IPS DF 6.9 (cell line): ENCODE results near the gene DLL4.
A peak's percentile ranks its signal among the peaks of the same experiment; 100 is the strongest.

Source experiments
- DNase-seq: peaks from one replicate; pipeline ENCODE4 v3.0.0-alpha.2; 2013; ENCODE audit warnings: low read depth, low spot score
- H3K27ac ChIP-seq: one replicate; pipeline ENCODE4 v1.5.1; 2013; ENCODE audit warnings: low read length, control low read depth
- H3K27me3 ChIP-seq: 2 replicates; pipeline ENCODE4 v1.6.1; 2013; ENCODE audit warnings: mild to moderate bottlenecking, low read length; ENCODE audit not compliant: control insufficient read depth, insufficient read depth
- H3K36me3 ChIP-seq: 2 replicates; pipeline ENCODE4 v1.6.1; 2013; ENCODE audit warnings: low read length; ENCODE audit not compliant: control insufficient read depth, insufficient read depth
- H3K4me1 ChIP-seq: 2 replicates; pipeline ENCODE4 v1.6.1; 2013; ENCODE audit warnings: low read length; ENCODE audit not compliant: control insufficient read depth, insufficient read depth
- H3K4me3 ChIP-seq: 2 replicates; pipeline ENCODE4 v1.5.1; 2013; ENCODE audit warnings: mild to moderate bottlenecking, low read length
- H3K9me3 ChIP-seq: 2 replicates; pipeline ENCODE4 v1.6.1; 2013; ENCODE audit warnings: low read length, inconsistent platforms; ENCODE audit not compliant: control insufficient read depth, insufficient read depth
- WGBS: extraction: QIAGEN DNeasy Blood & Tissue Kit; methylation state at CpG from one replicate; pipeline ENCODE4 v1.1.7; 2013; ENCODE audit warnings: mixed read lengths, missing lambda C conversion rate; ENCODE audit not compliant: insufficient read length, insufficient coverage; 5-methylcytosine and 5-hydroxymethylcytosine counted together

The DLL4 gene

DNA sequence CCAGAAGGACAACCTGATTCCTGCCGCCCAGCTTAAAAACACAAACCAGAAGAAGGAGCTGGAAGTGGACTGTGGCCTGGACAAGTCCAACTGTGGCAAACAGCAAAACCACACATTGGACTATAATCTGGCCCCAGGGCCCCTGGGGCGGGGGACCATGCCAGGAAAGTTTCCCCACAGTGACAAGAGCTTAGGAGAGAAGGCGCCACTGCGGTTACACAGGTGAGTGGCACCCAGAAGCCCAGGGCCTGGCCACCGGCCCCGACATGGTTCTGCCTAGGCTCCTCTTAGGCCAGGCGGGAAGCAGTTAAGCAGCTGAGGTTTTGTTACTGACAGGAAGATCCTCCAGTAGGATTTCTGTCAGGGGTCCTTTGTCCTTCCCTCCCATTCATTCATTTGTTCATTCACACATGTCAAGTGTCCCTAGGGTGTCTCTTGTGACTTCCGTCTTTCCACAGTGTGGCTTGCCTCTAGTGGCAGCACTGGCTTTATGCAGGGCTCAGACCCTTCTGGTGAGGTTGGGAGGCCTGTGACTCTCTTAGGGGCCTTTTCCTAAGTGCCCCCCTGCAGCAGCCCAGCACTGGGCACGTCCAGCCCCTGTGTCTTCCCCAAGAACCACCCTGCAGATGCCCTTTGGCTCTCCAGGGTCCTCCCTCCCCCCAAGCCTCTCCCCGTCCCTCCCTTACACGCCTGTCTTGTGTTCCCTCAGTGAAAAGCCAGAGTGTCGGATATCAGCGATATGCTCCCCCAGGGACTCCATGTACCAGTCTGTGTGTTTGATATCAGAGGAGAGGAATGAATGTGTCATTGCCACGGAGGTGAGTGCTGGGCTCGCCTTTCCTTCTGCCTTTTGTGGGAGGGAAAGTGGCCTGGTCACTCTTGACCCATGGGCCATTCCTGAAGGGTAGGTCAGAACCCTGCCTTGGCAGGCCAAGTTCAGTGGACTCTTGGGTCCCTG is 7.8 kb downstream of the DLL4 start:
- Histone ChIP-seq H3K4me1 (peaks cover 4% of the 10 kb centered on the region), H3K9me3 (no peaks in the 10 kb centered on the region), H3K36me3 (no peaks in the 10 kb centered on the region), H3K27ac (no peak overlapping the region), H3K4me3 (no peak overlapping the region), H3K27me3 (peaks cover 2% of the 10 kb centered on the region; the same call in 1 of the 2 replicates)
- no CpG with 5 or more reads among the region's 15 CpGs for WGBS
- DNase-seq = no peak

GRCh38 chr15:40937762-40938535 is 8.8 kb downstream of the DLL4 start:
- no peak overlapping the region for H3K27ac ChIP-seq

GRCh38 chr15:40938536-40938870 is 9.4 kb downstream of the DLL4 start:
- no CpG with 5 or more reads among the region's 6 CpGs for WGBS
- DNase-seq = no peak
- H3K27ac ChIP-seq = no peak overlapping the region

More at GRCh38 chr15:40937762-40938535, 8.8 kb downstream of the DLL4 start:
- peaks cover 4% of the 10 kb centered on the region for H3K4me1 ChIP-seq
- no CpG with 5 or more reads among the region's 19 CpGs for WGBS
- no peaks in the 10 kb centered on the region for H3K9me3 ChIP-seq
- no peaks in the 10 kb centered on the region for H3K36me3 ChIP-seq
- H3K27me3 ChIP-seq = peaks cover 2% of the 10 kb centered on the region; the same call in 1 of the 2 replicates
- no peak overlapping the region for H3K4me3 ChIP-seq
- DNase-seq = no peak

DNA sequence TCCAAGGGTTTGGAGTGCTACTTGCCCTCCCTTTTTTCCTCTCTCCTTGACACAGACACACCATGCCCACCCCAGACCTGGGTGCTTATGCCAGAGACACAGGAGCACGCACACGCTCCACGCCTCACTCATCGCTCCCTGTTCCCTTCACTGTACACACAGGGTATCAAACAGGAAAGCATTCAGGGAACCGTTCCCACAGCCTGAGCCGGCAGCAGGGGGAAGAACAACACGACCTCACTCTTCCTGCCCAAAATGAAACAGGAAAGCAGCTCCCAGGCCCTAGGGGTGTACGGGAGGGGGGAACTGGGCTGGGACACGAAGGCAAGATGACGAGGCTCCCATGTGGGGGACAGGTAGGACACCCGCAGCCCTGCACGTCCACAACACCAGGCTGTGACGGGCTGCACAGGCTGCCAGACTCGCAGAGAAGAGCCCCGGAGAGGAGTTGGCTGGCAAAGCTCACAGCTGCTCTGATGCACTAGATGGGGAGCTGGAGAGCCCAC is 11.2 kb downstream of the DLL4 start:
- no peak for DNase-seq
- Histone ChIP-seq H3K36me3 (no peaks in the 10 kb centered on the region), H3K27ac (no peak overlapping the region), H3K4me1 (peaks cover 4% of the 10 kb centered on the region), H3K9me3 (no peaks in the 10 kb centered on the region), H3K27me3 (peaks cover 2% of the 10 kb centered on the region; the same call in 1 of the 2 replicates), H3K4me3 (no peak overlapping the region)
- WGBS = no CpG with 5 or more reads among the region's 15 CpGs

More at GRCh38 chr15:40938536-40938870, 9.4 kb downstream of the DLL4 start:
- Histone ChIP-seq H3K27me3 (peaks cover 2% of the 10 kb centered on the region; the same call in 1 of the 2 replicates), H3K9me3 (no peaks in the 10 kb centered on the region), H3K4me1 (peaks cover 4% of the 10 kb centered on the region), H3K4me3 (no peak overlapping the region), H3K36me3 (no peaks in the 10 kb centered on the region)

DNA sequence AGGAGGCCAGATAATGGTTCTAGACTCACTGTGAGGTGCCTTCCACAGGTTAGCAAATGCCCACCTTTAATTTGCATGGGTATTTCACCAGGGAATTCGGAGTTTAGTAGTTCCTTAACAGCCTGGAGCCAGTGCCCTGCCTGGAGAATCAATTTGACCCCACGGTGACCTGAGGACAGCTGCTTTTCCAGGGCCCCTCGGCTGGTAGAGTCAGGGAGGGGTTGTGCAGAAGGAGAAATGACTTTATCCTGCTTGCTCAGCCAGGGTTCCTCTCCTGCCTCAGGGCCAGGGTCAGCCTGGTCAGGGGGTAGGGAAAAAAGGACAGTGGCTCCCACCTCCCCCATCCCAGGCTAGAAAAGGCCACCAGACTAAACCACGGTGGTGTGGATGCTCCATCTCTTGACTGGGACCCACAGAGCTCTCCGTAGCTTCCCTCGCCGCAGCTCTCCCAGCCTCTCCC is 12.0 kb downstream of the DLL4 start:
- peak overlapping the region; percentile 48; the same call in 1 of the 2 replicates for H3K4me3 ChIP-seq
- no peak for DNase-seq
- no peak overlapping the region for H3K27ac ChIP-seq
- no peaks in the 10 kb centered on the region for H3K36me3 ChIP-seq
- H3K9me3 ChIP-seq = no peaks in the 10 kb centered on the region
- WGBS = no CpG with 5 or more reads among the region's 7 CpGs
- peaks cover 2% of the 10 kb centered on the region; the same call in 1 of the 2 replicates for H3K27me3 ChIP-seq
- H3K4me1 ChIP-seq = peaks cover 4% of the 10 kb centered on the region

GRCh38 chr15:40941528-40942336 is 12.6 kb downstream of the DLL4 start:
- H3K36me3 ChIP-seq = no peaks in the 10 kb centered on the region
- DNase-seq = no peak
- H3K4me3 ChIP-seq = peak overlapping the region; percentile 49; the same call in 1 of the 2 replicates
- no peak overlapping the region for H3K27ac ChIP-seq
- no CpG with 5 or more reads among the region's 92 CpGs for WGBS
- peaks cover 4% of the 10 kb centered on the region for H3K4me1 ChIP-seq
- peaks cover 2% of the 10 kb centered on the region; the same call in 1 of the 2 replicates for H3K27me3 ChIP-seq
- no peaks in the 10 kb centered on the region for H3K9me3 ChIP-seq

- peaks cover 4% of the 10 kb centered on the region for H3K4me1 ChIP-seq
Observed at GRCh38 chr15:40942337-40942854, 13.3 kb downstream of the DLL4 start.

GRCh38 chr15:40942878-40943277 is 13.7 kb downstream of the DLL4 start:
- peaks cover 1% of the 10 kb centered on the region for H3K4me1 ChIP-seq
- no CpG with 5 or more reads among the region's 12 CpGs for WGBS
- no peaks in the 10 kb centered on the region for H3K36me3 ChIP-seq
- H3K4me3 ChIP-seq = no peak overlapping the region
- H3K9me3 ChIP-seq = no peaks in the 10 kb centered on the region
- H3K27me3 ChIP-seq = peaks cover 2% of the 10 kb centered on the region; the same call in 1 of the 2 replicates
- H3K27ac ChIP-seq = no peak overlapping the region
- no peak for DNase-seq

More at GRCh38 chr15:40942337-40942854, 13.3 kb downstream of the DLL4 start:
- H3K36me3 ChIP-seq = no peaks in the 10 kb centered on the region
- H3K27me3 ChIP-seq = peaks cover 2% of the 10 kb centered on the region; the same call in 1 of the 2 replicates
- H3K9me3 ChIP-seq = no peaks in the 10 kb centered on the region
- no peak for DNase-seq
- WGBS = no CpG with 5 or more reads among the region's 15 CpGs
- H3K4me3 ChIP-seq = peak overlapping the region; percentile 49; the same call in 1 of the 2 replicates
- no peak overlapping the region for H3K27ac ChIP-seq

GRCh38 chr15:40943764-40944365 is 14.7 kb downstream of the DLL4 start:
- H3K36me3 ChIP-seq = no peaks in the 10 kb centered on the region
- WGBS = no CpG with 5 or more reads among the region's 9 CpGs
- H3K9me3 ChIP-seq = no peaks in the 10 kb centered on the region
- DNase-seq = no peak
- H3K27ac ChIP-seq = no peak overlapping the region
- no peak overlapping the region for H3K4me3 ChIP-seq
- peaks cover 2% of the 10 kb centered on the region; the same call in 1 of the 2 replicates for H3K27me3 ChIP-seq
- H3K4me1 ChIP-seq = peaks cover 1% of the 10 kb centered on the region
